Suprapubic skin (tissue), 4 donors: ENCODE measurements around the gene BRIP1. TPM values are rescaled to one million over a fixed set of nuclear protein-coding genes. Genes with fewer than 3 reads are reported as not detected.

Experiments used
- DNase-seq, 2 donors: peaks; one replicate each; pipeline ENCODE4 v3.0.0-alpha.2; 2019; ENCODE audit warnings: low spot score in 2 of 2
- H3K27ac ChIP-seq: fragments of 200-600 bp; sonication (generic); one replicate; pipeline ENCODE4 v1.5.1; 2019
- H3K27me3 ChIP-seq: fragments of 200-600 bp; sonication (generic); one replicate; pipeline ENCODE4 v1.5.1; 2019
- H3K36me3 ChIP-seq: fragments of 200-600 bp; sonication (generic); one replicate; pipeline ENCODE4 v1.5.1; 2019
- H3K4me1 ChIP-seq: fragments of 200-600 bp; sonication (generic); one replicate; pipeline ENCODE4 v1.5.1; 2019
- H3K4me3 ChIP-seq: fragments of 200-600 bp; sonication (generic); one replicate; pipeline ENCODE4 v1.5.1; 2019; ENCODE audit warnings: mild to moderate bottlenecking
- H3K9me3 ChIP-seq: fragments of 200-600 bp; sonication (generic); one replicate; pipeline ENCODE4 v1.5.1; 2019
- EP300 ChIP-seq: sonication (generic); formaldehyde crosslinking; IDR thresholded peaks from one replicate; pipeline ENCODE4 v1.6.1; 2017; ENCODE audit warnings: antibody characterized with exemption
- POLR2A ChIP-seq, 2 donors: fragments of 450-650 bp; IDR thresholded peaks; one replicate each; pipeline ENCODE4 v1.6.1; 2017; ENCODE audit warnings: antibody characterized with exemption in 2 of 2, mild to moderate bottlenecking in 2 of 2, moderate library complexity in 2 of 2
- POLR2AphosphoS5 ChIP-seq, 3 donors: sonication (generic); formaldehyde crosslinking; IDR thresholded peaks; one replicate each; pipeline ENCODE4 v1.6.1; 2017; ENCODE audit warnings: antibody characterized with exemption in 3 of 3
- WGBS: methylation state at CpG from one replicate; pipeline ENCODE4 v1.1.5; 2018; 5-methylcytosine and 5-hydroxymethylcytosine counted together
- total RNA-seq, 4 donors: library from RNA; depleted of rRNA; stranded (reverse); fragments of >200 nt; gene quantifications; one replicate each; pipeline ENCODE4 v1.1.0, GENCODE V29; 2016
- TF ChIP-seq, protein P1 (sequence below), 2 donors: fragments of 200-600 bp in 1 of 2; fragments of 450-650 bp in 1 of 2; sonication (generic) in 1 of 2; IDR thresholded peaks; one replicate each; pipeline ENCODE4 v1.5.1; 2016 to 2019; ENCODE audit warnings: antibody characterized with exemption in 2 of 2, mild to moderate bottlenecking in 1 of 2, moderate library complexity in 1 of 2

BRIP1 gene
- total RNA-seq, 4 donors from 2014 or later = 0.60 to 5.1 (median 1.8) TPM

DNA sequence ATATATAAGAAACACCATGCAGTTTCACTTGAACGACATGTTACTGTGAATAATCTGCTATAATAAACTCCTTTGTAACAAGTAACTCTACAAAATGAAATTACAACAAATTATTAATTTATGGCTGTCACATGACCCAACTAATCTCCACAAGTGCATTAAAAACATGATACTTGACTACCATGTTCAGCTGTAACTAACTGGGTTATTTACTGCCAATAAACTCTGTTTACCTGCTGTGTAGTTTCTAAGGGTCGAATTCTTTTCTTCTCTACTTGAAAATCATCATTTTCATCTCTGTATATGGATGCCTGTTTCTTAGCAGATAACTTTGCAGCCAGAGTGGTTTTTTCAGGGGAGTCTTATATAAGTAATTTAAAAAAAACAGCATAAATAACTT lies 14.4 kb downstream of the BRIP1 start:
- no peak for DNase-seq
- no peak overlapping the region for H3K4me3 ChIP-seq
- no peaks in the 10 kb centered on the region for H3K36me3 ChIP-seq
- TF ChIP-seq EP300 (no peak), POLR2AphosphoS5 (IDR thresholded peaks at IDR 0.05) (no peak)
- TF ChIP-seq, protein P1, sequence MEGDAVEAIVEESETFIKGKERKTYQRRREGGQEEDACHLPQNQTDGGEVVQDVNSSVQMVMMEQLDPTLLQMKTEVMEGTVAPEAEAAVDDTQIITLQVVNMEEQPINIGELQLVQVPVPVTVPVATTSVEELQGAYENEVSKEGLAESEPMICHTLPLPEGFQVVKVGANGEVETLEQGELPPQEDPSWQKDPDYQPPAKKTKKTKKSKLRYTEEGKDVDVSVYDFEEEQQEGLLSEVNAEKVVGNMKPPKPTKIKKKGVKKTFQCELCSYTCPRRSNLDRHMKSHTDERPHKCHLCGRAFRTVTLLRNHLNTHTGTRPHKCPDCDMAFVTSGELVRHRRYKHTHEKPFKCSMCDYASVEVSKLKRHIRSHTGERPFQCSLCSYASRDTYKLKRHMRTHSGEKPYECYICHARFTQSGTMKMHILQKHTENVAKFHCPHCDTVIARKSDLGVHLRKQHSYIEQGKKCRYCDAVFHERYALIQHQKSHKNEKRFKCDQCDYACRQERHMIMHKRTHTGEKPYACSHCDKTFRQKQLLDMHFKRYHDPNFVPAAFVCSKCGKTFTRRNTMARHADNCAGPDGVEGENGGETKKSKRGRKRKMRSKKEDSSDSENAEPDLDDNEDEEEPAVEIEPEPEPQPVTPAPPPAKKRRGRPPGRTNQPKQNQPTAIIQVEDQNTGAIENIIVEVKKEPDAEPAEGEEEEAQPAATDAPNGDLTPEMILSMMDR (IDR thresholded peaks at IDR 0.05) = no peak
- no peaks in the 10 kb centered on the region for H3K27me3 ChIP-seq
- no peak overlapping the region for H3K27ac ChIP-seq
- H3K9me3 ChIP-seq = no peaks in the 10 kb centered on the region
- H3K4me1 ChIP-seq = no peaks in the 10 kb centered on the region
- 92% methylated on average over 2 of the region's 2 CpGs for WGBS

DNA sequence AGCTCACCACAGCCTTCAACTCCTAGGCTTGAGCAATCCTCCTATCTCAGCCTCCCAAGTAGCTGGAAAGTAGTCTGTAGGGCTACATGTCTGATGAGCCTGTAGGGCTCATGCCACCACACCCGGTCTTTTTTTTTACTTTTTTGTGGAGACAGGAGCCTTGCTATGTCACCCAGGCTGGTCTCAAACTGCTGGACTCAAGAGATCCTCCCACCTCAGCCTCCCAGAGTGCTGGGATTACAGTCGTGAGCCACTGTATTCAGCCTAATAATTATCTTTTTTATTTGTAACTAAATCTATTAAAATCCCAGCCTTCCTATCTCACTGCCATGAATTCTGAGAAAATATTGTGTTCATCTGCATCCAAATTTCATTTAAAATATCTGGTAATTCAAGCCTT lies 15.1 kb downstream of the BRIP1 start:
- no peaks in the 10 kb centered on the region for H3K9me3 ChIP-seq
- 95% methylated on average over 2 of the region's 2 CpGs for WGBS
- no peak overlapping the region for H3K4me3 ChIP-seq
- H3K27me3 ChIP-seq = no peaks in the 10 kb centered on the region
- DNase-seq = no peak
- H3K4me1 ChIP-seq = no peaks in the 10 kb centered on the region
- H3K27ac ChIP-seq = no peak overlapping the region
- H3K36me3 ChIP-seq = no peaks in the 10 kb centered on the region
- TF ChIP-seq, protein P1 (IDR thresholded peaks at IDR 0.05) = no peak
- TF ChIP-seq POLR2A (IDR thresholded peaks at IDR 0.05) (no peak), POLR2AphosphoS5 (IDR thresholded peaks at IDR 0.05) (no peak), EP300 (no peak)

GRCh38 chr17:61847659-61848058 lies 15.7 kb downstream of the BRIP1 start:
- TF ChIP-seq EP300 = no peak
- TF ChIP-seq POLR2A (IDR thresholded peaks at IDR 0.05) = no peak
- TF ChIP-seq, protein P1 (IDR thresholded peaks at IDR 0.05) = no peak
- no peak for TF ChIP-seq POLR2AphosphoS5 (IDR thresholded peaks at IDR 0.05)

GRCh38 chr17:61846761-61847375 lies 16.5 kb downstream of the BRIP1 start:
- Histone ChIP-seq H3K27me3 (no peaks in the 10 kb centered on the region), H3K27ac (no peak overlapping the region), H3K4me3 (no peak overlapping the region), H3K4me1 (no peaks in the 10 kb centered on the region), H3K9me3 (no peaks in the 10 kb centered on the region), H3K36me3 (no peaks in the 10 kb centered on the region)
- no peak for DNase-seq
- WGBS = 91% methylated on average over 3 of the region's 3 CpGs
- no peak for TF ChIP-seq POLR2A (IDR thresholded peaks at IDR 0.05)
- no peak for TF ChIP-seq EP300
- TF ChIP-seq POLR2AphosphoS5 (IDR thresholded peaks at IDR 0.05) = no peak
- TF ChIP-seq, protein P1 (IDR thresholded peaks at IDR 0.05) = no peak

More at GRCh38 chr17:61847659-61848058, 15.7 kb downstream of the BRIP1 start:
- Histone ChIP-seq H3K27ac (no peak overlapping the region), H3K4me1 (no peaks in the 10 kb centered on the region), H3K36me3 (no peaks in the 10 kb centered on the region), H3K9me3 (no peaks in the 10 kb centered on the region), H3K27me3 (no peaks in the 10 kb centered on the region), H3K4me3 (no peak overlapping the region)
- 95% methylated on average over 3 of the region's 3 CpGs for WGBS
- DNase-seq = no peak

DNA sequence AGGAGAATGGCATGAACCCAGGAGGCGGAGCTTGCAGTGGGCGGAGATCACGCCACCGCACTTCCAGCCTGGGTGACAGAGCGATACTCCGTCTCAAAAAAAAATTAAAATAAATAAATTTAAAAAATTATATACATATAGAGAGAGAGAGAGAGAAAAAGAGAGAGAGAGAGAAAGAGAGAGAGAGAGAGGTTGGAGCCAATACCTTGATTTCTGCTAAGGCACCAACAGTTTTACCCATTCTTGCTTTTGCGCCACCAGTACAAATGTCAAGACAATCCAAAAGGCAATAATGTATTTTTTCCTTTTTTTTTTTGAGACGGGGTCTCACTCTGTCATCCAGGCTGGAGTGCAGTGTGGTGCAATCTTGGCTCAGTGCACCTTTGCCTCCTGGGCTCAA lies 17.2 kb downstream of the BRIP1 start:
- no peaks in the 10 kb centered on the region for H3K4me1 ChIP-seq
- no peak overlapping the region for H3K27ac ChIP-seq
- H3K4me3 ChIP-seq = no peak overlapping the region
- whole genome bisulfite sequencing = 95% methylated on average over 8 of the region's 8 CpGs
- no peaks in the 10 kb centered on the region for H3K9me3 ChIP-seq
- DNase-seq = no peak
- no peak for TF ChIP-seq POLR2A (IDR thresholded peaks at IDR 0.05)
- no peak for TF ChIP-seq EP300
- TF ChIP-seq, protein P1 (IDR thresholded peaks at IDR 0.05) = no peak
- no peak for TF ChIP-seq POLR2AphosphoS5 (IDR thresholded peaks at IDR 0.05)
- H3K36me3 ChIP-seq = no peaks in the 10 kb centered on the region
- no peaks in the 10 kb centered on the region for H3K27me3 ChIP-seq
